GM19239 (cell line): ENCODE results near the gene GNA14.

Source experiments
- DNase-seq: peaks from one replicate; pipeline ENCODE4 v3.0.0; 2011; ENCODE audit warnings: low spot score; ENCODE audit not compliant: insufficient read length
- FAIRE-seq: peaks from 2 replicates; lab custom pipeline; 2011; peaks lifted over from hg19 to GRCh38; lab: Jason Lieb, UNC

GNA14 gene

GRCh38 chr9:77546376-77546950 lies 101.7 kb downstream of the GNA14 start:
- DNase-seq (no peak), FAIRE-seq (no peak)

DNA sequence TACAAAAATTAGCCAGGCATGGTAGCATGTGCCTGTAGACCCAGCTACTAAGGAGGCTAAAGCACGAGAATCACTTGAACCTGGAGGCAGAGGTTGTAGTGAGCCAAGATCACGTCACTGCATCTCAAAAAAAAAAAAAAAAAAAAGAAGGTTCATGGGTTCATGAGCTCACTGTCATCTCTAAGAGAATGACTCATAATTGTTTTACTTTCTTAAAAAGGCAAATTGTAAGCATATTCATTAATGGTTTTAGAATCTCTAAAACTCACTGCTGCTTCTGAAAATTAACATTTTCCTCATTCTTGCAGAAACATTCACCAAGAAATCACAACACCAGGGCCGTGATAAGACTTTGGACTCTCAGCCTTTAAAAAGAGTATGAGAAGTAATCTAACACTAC lies 103.6 kb downstream of the GNA14 start:
- FAIRE-seq (no peak), DNase-seq (no peak)

DNA sequence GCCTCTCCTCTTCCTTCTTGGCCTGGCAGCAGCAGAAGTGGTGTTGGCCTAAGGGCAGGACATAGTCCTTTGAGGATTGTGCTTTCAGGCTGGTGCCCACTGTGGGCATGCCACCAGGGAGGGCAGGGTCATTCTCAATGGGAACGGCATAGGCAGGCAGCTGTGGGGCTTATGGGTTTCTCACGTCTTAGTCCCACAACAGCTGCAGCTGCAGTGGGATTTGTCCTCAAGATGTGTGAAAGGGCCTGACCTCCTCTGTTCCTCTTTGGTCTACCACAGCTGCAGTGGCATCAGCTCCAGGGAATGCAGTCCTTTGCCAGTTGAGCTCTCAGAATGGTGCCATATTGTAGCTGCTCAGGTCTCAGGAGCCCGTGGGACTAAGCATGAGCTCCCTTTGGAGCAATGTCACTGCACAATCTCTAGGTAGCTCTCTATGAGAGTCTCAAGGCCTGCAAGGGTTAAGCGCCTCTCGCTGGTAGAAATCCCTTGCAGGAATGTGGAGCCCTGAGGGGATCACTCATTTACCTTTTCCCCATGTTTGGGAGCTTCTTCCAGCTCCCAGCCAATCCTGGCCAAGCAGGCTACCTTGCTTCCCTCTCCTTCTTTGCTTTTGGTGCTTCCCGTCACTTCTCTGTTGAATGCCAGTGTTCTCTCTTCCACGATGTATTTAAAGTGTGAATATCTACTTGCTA lies 104.8 kb downstream of the GNA14 start:
- DNase-seq (no peak), FAIRE-seq (no peak)

DNA sequence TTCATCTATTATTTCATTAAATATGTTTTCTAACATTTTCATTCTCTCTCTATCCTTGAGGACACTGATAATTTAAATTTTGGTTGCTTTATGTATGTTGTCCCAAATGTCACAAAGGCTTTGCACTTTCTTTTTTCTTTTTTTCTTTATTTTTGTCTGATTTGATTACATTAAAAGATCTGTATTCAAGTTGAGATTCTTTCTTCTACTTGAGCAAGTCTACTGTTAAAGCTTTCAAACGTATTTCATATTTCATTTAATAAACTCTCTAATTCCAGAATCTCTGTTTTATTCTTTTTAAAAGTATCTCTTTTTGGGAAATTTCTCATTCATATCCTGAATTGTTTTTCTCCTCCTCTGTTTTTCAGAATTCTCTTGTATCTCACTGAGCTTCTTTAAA lies 106.5 kb downstream of the GNA14 start:
- FAIRE-seq (no peak), DNase-seq (no peak)

- FAIRE-seq = no peak
- no peak for DNase-seq
Observed at GRCh38 chr9:77541055-77541454, 107.1 kb downstream of the GNA14 start.

DNA sequence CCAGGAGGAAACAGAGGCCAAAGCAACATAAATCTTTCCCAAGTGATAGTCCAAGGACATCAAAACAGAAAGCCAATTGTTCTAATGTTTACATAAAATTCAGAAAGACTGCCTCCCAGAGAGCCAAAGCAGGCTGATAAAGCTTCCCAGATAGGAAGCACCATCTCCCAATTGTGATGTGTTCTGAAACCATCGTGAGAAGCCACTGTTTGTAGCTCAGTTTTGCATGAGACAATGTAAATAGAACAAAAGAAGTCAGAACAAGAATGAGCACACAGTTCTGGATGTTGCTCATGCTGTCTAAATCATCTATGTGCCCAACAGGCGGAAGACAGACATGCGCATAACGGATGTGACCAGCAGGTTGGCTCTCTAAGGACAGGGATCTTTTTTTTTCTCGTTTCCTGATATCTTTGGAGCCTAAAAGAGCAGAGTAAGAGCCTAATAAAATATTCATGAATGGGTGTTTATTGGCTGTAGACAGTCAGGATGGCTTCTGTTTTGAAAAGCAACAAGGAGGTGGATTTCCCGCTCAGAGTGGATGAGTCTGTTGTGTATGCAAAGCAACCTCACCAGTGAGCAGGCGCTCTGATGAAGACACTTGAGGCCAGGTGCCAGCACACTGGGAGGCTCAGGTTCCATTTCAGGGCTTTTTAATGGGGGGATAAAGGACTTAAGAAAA lies 113.6 kb downstream of the GNA14 start:
- DNase-seq = no peak
- no peak for FAIRE-seq

DNA sequence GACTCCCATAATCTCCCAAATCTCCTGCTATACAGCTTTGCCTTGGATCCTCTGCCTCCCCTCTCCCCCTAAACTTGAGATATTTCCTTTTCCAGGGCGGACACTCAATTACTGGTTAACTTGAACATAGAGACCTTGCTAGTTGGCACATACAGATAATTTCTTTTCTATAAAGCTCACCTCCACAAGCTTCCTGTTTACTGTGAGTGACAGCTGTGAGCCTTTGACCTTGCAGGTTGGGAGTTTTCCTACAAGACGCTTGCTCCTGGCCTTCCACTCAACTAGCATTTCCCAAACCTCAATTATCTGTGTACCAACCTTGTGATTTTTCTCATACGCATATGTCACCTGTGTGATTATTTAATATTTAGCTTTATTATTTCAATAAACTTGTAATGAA lies 114.5 kb downstream of the GNA14 start:
- FAIRE-seq (no peak), DNase-seq (no peak)

GRCh38 chr9:77532607-77533006 lies 115.5 kb downstream of the GNA14 start:
- DNase-seq = no peak
- no peak for FAIRE-seq

- DNase-seq = no peak
- FAIRE-seq = no peak
Observed at GRCh38 chr9:77531400-77531799, 116.7 kb downstream of the GNA14 start.

DNA sequence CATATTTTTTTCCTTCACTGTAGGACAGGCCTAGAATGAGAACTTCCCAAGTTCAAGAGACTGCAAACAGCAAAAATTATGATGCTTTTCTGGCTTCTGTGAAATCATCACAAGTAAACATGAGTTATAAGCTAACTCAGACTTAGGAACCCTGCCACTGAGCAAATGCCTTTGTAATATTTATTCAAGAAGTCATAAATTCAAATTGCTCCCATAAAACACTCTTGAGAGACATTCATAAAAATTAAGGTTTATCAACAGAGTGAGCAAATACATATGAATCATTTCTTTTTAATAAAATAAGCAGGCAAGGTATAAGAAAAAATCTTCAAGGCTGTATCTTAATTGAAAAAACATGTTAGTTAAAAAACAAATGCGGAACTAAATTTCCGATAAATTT lies 124.2 kb downstream of the GNA14 start:
- FAIRE-seq (no peak), DNase-seq (no peak)

GRCh38 chr9:77521091-77521490 lies 127.0 kb downstream of the GNA14 start:
- FAIRE-seq = no peak

GRCh38 chr9:77518688-77519087 lies 129.4 kb downstream of the GNA14 start:
- DNase-seq = no peak
- FAIRE-seq = no peak

More at GRCh38 chr9:77521091-77521490, 127.0 kb downstream of the GNA14 start:
- no peak for DNase-seq

- no peak for FAIRE-seq
- DNase-seq = no peak
Observed at GRCh38 chr9:77516781-77517180, 131.3 kb downstream of the GNA14 start.

DNA sequence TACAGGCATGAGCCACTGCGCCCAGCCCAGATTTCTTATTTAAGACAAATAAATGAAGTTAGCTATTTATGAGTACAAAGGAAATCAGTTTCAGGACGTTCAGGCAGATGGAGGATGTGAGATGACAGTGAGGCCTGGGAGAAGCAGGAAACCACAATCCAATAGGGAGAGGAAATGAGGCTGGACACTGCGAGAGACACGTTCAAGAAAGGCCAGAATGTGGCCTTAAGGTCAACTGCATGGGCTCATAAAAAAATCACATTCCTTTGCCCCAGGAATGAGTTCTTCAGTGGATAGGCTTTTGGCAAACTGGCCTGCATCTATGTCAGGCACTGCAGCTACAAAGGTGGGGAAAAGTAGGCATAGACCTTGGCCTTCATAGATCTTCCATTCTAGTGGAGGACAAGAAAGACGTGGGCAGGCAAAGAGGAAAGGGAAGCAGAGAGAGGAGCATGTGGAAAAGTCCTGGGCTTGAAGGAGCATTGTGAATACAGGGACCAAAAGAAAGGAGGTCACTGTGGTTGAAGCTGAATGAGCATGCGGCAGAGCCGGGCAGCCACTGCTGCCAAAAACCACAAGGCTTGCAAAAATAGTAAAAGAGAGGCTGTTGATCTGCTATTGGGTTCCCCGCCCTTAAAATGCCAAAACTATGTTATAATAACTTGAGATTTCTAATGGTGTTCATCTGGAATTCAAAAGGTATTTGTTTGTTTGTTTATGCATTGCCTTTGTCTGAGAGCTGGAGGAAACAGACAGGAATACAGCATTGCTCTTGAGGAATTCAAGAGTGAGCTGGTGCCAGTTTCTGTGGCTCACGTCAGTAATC lies 133.0 kb downstream of the GNA14 start:
- FAIRE-seq (no peak), DNase-seq (no peak)

GRCh38 chr9:77513457-77513856 lies 134.7 kb downstream of the GNA14 start:
- DNase-seq (no peak), FAIRE-seq (no peak)

- DNase-seq (no peak), FAIRE-seq (no peak)
Observed at GRCh38 chr9:77512876-77513275, 135.2 kb downstream of the GNA14 start.

GRCh38 chr9:77511525-77511924 lies 136.6 kb downstream of the GNA14 start:
- DNase-seq = no peak
- no peak for FAIRE-seq

- FAIRE-seq (no peak), DNase-seq (no peak)
Observed at GRCh38 chr9:77510666-77511065, 137.5 kb downstream of the GNA14 start.

DNA sequence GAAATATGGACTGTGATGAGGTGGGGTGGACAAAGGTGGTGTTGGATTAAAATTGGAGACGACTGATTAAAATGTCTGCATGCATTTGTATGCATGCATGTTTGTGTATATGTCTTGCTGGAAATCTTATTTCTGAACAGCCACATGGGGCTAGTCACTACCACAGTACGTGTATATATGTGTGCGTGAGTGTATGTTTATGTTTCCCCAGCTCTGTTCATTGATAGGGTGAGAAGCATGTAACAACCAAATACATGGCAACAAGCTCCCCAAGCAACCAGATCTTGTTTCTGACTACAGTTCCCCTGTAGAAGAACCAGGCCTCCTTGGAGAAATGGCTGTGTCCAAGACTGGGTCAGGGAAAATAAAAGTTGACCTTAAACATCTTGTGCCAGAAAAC lies 139.7 kb downstream of the GNA14 start:
- FAIRE-seq (no peak), DNase-seq (no peak)

- no peak for DNase-seq
- FAIRE-seq = no peak
Observed at GRCh38 chr9:77507212-77507961, 140.7 kb downstream of the GNA14 start.
